CD4-positive, alpha-beta T cell treated with Interleukin-15 for 1 hour (primary cell): Measurements from ENCODE around the gene VEZF1.

Experiments
- DNase-seq: peaks from one replicate; pipeline ENCODE4 v3.0.0-alpha.2; 2020

Gene VEZF1

DNA sequence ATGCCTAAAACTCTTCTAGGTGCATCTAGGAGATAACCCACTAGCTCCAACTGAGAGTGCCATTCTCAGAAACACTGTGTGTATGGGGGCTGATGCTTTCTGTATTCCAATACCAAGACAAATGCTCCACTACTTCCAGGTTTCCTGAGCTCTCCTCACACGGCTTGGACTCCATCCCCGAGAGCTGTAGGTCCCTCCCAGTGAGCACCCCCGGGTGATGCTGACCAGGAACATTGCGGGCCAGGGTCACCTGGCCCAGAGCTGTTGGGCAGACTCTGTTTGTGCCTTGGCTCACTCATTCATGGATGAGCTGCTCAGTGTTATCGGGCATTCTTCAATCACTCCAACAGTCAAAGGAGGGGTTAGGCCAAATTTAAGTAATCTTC, 39.9 kb downstream of the VEZF1 start:
- DNase-seq = no peak

DNA sequence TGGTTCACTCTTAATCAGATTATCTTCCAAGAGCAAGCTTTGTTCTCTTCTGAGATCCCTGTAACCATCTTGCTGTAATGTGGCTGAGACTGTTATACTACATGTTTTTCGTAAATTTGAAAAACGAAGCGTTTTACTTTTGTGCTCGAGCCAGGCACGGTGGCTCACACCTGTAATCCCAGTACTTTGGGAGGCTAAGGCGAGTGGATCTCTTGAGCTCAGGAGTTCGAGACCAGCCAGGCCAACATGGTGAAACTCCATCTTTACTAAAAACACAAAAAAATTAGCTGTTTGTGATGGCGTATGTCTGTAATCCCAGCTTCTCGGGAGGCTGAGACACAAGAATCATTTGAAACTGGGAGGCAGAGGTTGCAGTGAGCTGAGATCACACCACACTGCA, 40.7 kb downstream of the VEZF1 start:
- no peak for DNase-seq

DNA sequence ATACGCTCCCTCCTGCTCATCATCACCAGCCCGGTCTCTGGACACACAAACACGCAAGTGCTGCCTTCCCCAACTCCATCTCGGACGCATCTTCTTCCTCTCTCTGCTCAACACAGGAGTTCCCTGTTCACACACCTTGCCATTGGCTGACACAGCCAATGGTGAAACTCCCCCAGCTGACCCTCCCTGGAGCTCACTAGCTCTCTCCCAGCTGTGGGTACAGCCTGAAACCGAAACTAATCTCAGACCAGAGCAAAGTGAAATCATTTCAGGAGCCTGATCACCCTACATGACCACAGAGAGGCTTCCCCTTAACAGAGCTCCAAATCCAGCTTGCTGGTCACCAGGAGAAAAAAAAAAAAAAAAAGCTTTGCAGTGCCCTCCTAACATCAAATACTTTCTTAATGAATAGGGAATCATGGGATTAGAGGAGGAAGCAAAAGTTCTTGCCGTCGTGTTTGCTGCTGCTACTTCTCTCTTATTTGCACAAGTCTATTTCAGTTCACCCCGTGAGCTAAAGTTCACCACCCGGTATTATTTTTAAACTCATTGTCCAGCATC, 41.2 kb downstream of the VEZF1 start:
- peak; percentile 64 for DNase-seq

DNA sequence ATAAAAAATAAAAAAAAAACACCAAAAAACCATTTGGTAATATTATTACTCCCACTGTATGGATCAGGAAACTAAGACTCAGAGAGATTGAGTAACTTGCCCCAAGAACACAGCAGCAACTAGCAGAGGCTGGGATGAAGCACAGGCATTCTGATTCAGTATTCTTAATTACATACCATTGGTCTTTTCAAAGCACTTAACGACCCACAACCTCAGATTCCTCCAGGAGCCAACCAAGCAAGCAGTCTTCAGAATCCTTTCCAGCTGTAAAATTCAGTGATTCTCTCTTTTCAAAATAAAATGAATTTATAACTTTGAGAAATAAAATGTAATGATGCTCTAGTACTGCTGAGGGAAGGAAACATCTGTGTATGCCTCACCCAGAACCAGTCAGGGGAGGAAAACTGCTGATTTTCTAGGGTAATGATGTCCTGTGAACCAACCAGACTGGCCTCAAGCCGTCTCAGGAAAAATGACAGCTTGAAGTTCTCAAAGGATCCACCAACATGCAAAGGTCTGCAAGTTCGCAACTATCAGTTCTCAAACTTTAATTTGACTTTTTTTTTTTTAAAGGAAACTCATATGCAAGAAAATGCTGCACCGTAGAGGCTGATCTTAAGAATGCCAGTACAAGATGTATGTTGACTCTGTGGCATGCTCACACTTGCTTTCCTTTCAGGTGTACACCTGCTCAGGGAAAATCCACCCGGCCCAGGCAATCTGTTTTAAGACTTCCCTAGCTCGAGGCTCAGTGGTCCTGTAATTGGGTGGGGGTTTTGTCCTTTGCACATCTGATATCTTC, 41.9 kb downstream of the VEZF1 start:
- no peak for DNase-seq

DNA sequence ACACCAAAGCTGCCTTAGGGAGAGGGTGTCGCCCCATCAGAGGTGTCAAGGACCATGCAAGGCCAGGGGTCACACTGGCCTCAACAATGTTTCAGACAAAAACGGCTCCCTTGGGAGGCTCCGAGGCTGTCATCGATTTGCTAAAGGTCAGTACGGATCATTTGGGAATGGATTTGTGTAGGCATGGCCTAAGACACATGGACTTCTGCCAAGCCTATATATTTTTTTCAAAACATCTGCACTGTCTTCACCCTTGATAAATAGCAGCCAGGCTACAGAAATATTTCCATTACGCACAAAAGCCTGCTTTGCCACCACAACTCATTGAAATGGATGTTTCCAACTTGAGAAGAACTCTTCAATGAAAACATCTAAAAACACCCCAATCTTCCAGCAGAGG, 43.1 kb downstream of the VEZF1 start:
- DNase-seq = no peak

DNA sequence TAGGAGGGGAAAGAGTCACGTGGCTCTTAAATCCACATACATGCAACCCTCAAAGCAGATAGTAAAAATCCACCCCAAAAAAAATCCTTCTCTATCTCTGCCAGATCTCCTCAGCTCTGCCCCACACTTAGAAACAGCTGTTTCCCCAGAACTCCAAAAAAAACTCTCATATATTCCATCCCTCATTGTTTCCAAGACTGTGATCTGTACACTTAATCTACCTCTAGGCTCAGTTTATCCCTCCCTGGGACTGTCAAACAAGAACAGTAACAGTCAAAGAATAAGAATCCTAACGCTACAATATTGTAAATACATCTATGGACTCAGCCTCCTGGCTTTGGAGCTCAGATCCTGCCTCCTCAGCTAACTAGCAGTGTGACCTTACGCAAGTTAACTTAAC, 44.4 kb downstream of the VEZF1 start:
- no peak for DNase-seq

DNA sequence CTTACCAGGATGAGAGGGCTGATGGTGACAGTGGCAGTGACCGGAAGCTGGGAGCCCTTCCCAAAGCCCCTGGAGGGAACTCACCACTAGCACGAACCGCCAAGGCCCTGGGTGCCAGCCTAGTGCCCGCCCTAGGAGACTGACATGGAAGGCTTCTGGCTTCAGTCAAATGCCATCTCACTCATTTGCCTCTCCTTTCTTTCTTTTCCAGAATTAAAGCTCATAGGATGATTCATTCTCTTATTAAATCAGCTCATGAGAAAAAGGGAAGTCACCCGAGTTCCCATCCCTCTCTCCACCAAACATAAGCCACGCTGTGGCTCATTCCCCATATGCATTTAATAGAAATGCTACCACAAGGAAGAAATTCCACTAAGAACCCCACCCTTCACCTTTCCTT, 44.9 kb downstream of the VEZF1 start:
- DNase-seq = no peak

DNA sequence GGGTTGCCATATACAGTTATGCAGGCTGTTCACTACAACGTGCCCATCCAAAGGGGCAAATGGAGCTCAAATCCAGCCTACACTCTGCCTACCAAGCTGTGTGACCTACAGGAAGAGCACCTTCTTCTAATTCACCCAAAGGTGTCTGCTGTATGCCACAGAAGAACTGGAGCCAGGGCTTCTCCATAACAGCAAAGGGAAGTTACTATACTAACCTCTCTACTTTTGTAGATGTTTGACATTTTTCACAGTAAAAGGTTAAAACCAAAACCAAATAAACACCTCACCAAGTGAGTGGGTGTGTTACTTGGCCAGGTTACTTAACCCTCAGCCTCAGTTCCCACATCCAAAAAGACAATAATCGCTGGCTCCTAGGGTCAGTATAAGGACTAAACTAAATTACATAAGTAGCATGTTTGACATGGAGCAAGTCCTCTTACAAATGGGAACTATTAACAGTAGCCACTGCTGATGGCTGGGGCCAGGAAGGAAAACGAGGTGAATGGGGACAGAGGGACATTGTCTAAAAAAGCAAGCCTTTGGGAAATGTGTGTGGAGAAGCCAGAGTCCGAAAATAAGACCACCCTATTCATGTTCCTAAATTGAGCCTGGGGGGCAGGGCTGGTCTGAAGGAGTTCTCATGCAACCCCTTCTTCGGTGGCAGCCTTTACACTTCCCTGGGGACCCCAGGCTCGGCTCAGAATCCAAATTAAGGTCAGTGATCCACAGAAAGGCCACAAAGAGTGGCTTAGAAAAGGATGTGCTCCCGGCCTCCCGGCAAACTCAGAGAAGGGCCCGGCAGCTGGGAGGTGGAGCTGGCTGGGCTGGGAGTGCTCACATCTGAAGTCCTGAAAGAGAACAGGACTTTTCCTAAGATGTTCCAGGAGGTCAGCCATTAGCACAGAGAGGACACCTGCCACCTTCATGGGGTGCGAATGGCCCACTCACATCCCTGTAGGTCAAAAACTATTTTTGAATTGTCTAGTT, 46.4 kb downstream of the VEZF1 start:
- DNase-seq = no peak

DNA sequence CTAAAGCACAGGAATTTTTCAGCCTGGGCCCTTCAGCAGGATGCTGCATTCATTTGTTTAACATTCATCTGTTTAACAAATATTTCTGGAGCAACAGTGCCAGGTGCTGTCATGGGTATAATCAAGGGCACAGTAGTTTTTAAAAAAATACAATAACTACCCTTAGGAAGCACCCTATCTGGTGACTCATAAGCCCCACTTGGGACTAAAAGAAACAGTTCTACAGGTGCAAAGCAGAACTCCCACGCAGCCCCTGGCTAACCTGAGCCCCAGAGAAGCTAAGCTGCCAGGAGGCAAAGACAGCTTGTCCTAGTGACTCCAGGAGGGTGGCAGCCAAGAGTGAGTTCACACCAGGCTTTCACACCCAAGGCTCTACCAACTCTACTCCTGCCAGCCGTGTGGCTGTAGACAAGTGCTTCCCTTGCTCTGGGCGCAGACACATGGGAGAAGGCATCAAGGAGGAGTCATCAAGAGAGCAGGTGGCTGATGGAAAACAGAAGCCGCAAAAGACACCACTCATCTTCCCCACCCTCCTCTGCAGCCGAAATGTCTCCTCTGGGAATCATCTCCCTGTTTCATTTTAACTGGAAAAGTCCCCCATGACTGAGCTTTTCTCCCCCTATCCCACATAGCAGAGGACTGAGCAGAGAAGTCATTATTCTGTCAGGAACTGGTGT, 47.3 kb downstream of the VEZF1 start:
- DNase-seq = no peak

DNA sequence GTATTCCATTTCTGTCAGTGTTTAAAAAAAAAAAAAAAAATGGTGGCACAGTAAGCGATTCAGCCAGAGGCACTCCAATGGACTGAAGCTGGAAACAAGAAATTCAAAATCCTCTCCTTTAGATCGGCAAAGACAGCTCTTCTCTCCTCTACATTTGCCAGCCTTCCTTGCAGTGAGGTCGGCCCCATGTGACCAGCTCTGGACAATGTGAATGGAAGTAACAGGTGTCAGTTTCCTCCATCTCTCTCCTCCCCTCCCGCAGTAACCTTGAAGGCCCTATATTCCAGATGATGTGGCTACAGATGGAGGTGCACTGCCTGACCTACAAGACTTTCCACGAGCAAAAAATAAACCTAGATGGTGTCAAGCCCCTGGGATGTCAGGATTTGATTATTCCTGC, 47.8 kb downstream of the VEZF1 start:
- no peak for DNase-seq

DNA sequence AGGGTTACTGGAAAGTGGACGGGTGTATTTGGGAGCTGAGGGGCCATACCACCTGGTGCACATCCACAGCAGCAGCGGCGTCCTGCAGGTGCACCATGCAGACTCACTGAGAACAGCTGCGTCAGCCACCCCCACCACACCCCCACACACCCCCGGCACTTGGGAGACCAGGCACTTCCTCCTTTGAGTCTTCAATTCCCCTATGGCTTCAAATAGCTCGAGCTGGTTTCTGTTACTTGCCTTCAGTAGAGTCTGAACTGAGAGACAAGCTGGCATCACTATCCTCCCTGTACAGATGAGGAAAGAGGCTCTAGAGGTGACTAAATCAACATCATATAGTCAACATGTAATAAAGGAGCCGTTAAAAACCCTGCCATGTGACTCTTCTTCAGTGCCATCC, 48.3 kb downstream of the VEZF1 start:
- peak; percentile 77 for DNase-seq

DNA sequence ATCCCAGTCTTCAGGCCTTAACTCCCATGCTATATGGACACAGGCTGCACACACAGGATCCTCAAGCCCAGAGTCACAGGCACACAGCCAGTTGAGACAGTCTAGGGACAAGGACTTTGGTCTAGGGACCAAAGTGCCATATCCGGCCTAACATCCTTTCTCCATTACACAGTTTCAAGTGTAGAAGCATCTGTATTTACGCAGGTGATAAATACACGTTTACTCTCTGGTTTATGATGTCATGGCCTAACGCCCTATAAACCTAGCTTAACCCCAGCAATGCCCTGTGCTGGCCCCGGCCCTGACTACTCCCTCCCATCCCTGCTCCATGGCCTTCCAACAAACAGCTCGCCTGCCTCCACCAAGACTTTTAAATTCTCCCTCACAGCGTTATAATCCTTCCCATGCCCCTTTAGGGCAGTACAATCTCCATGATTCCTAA, 50.0 kb downstream of the VEZF1 start:
- no peak for DNase-seq

DNA sequence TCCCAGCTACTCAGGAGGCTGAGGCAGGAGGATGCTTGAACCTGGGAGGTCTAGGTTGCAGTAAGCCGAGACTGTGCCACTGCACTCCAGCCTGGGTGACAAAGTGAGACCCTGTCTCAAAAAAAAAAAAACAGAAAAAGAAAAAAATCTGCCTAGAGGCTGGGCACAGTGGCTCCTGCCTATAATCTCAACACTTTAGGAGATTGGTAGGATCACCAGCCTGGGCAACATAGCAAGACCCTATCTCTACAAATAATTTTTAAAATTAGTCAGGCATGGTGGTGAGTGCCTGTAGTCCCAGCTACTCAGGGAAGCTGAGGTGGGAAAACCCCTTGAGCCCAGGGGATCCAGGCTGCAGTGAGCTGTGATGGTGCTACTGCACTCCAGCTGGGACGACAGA, 50.6 kb downstream of the VEZF1 start:
- DNase-seq = no peak

DNA sequence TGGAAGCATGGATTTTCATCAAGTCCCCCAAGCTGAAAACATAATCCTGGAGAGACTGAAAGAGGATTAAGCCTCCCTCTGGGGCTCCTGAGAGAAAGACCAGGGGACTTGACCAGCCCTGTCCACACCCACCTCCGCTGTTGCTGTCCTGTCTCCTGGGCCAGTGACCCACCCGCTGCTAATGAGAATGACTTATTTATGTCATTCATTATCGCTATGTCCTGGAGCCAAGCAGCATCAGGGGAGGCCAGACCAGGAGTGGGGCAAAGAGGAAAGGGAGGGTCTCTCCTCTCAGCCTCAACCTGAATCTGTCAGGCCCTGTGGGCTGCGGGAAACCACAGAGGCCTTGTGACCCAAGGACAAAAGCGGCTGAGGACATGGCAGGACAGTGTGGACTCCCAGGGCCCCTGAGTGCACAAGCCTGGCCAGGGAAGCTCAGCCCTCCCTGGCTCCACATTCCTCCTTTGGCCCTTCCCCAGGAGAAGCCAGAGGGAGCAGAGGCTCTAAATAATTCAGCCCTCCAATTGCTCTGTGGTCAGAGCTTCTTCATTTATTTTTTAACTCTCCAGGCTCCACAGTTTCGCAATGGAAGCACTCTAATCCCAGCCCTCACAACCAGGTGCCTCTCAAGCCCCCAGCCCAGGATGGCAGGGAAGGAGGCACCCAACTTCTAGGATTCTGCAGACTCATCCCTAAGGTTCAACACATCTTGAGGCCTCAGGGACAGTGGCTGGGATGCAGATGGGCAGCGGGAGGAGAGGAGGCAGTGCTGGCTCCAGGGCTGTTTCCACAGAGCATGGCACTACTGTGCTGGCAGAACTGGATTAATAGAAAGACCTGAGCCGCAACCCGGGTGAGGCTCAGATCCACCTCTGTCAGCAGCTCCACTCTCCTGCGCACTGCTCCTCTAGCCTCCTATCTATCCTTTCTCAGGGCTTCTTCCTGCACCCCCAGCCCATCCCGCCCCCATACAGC, 51.9 kb downstream of the VEZF1 start:
- no peak for DNase-seq

DNA sequence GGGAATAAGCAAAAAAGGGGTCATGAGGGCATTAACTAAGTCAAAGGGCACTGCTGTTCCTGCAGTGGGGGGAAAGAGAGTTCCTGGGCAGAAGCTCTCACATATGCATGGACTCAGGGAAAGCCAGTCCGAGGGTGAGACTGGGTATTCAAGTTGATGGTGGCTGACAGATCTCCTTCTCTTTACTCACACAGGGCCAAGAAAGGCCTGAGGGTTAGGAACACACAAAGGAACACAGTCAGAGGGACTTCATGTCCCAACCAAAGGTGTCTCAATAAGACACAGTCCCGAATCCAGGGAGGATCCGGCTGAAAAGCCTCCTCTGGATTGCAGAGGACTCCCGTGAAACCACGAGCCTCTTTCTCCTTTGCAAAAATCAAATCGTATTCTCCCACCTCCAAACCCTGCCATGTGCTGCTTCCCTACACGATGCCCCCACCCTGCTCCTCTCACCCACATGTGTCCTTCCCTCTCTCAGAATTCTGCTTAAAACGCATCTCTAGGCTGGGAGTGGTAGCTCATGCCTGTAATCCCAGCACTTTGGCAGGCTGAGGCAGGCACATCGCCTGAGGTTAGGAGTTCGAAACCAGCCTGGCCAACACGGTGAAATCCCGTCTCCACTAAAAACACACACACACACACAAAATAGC, 56.4 kb downstream of the VEZF1 start:
- DNase-seq = no peak

DNA sequence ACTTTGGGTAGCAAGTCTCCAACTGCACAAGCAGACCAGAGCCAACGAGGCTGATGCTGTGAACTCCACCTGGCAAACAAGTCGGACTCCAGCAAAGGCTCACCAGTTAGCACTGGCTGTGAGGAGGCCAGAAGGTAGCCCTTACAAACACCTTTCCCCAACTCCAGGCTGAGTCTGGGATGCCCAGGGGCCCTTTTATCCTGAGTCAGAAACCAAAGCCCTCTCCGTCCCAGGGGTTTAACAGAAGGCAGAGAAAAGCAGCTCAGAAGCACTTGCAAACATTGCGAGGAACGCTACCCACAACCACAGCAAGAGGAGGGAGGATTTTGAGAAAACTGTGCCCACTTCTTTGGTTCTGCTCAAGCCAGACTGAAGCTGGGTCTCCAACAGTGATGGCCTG, 57.8 kb downstream of the VEZF1 start:
- DNase-seq = no peak

DNA sequence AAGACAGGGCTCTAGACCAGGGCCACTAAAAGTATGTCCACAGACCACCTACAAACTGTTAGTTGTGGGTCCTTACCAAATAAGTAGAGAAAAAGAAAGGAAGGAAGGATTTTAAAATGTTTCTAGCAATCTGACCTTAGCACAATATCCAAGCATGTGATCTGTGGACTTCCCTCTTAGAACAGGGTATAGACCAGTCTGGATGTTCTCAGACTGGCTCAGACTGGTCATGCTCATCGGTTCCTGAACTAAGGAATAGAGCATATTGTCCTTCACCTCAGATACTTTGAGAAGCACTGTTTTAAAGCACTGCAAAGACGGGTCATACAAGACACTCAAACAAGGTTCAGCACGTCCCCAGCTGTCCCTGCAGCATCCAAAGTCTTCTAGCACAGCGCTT, 58.7 kb downstream of the VEZF1 start:
- DNase-seq = no peak

DNA sequence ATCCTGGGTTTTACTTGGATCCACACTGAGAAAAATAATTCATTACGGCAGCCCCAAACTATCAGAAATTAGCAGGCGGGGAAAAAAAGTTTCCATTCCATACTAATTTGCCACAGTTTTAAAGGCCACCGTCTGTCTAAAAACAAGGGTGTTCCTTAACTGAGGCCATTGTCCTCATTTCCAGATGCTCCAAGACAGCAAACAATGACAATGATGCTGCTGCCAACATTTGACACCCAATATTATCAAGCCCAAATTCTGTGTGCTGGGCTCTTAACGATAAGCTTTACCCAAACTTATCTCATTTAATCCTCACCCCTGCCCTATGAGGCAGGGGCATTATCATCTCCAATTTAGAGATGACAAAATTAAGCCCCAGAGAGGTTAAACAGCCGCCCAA, 59.1 kb downstream of the VEZF1 start:
- DNase-seq = no peak

DNA sequence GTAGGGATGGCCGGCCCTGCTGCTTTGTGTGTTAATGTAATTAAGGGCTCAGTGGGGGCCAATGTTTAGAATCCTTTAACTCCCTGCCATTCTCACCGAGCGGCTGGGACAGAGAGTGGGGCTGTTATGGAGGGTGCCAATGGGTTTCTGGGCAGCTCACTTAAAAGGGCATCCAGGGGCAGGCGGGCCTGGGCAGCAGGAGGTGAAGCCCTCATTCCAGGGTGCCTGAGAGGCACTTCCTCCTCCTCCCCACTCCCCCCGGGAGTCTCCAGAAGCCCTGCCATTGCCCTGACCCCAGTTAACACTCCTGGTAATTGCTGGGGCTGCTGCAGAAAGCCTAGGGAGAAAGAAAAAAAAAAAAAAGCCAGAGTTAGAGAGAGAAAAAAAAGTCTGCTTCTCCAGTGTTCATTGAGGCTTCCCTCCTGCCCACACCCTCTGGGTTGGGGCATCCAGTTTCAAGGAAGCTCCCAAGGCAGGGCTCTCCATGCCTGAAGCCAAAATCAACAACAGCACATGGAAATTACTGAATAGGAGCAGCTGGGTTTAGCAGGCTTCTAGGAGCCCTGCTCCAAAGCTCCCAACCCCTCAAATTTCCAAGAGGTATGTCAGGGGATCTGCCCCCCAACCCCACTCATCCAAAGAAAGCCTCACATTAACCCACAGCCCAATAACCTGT, 60.9 kb downstream of the VEZF1 start:
- DNase-seq = no peak

DNA sequence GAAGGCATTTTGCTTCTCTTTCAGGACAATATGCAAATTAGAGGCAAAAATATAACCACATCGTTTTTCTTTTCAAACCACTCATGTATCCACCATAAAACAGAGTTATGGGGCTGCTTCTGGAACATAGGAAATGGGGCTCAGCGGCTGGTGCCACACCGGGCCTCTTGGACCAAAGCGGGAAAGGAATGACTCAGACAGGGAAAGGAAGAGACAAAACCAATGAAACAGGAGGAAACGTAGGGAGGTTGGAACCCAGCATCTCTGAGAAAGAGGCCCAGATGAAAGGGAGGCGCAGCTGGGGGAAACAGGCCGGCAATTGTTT, 61.4 kb downstream of the VEZF1 start:
- no peak for DNase-seq
